ENCODE results near the gene THSD4.

GRCh38 chr15:71385457-71385856 is 270.2 kb downstream of the THSD4 start:
- TF ChIP-seq CTCF (optimal IDR thresholded peaks at IDR 0.05 in 1 of 3, IDR thresholded peaks at IDR 0.05 in 1 of 3, conservative IDR thresholded peaks at IDR 0.05 in 1 of 3; ENCODE audit: extremely low read depth in 1 of 3, insufficient read depth in 2 of 3, low read length in 3 of 3): no peak
- no peak for TF ChIP-seq EZH2 (IDR thresholded peaks at IDR 0.05; ENCODE audit: low read length)
